Transverse colon (tissue), 4 donors: Measurements from ENCODE around the gene TARS2. TPM values are rescaled to one million over a fixed set of nuclear protein-coding genes. Genes with fewer than 3 reads are reported as not detected.

Source experiments
- DNase-seq: peaks from one replicate; pipeline ENCODE4 v3.0.0-alpha.2; 2019
- H3K27ac ChIP-seq, 4 donors: fragments of 200-600 bp; sonication (generic); 2 replicates each; pipeline ENCODE4 v1.5.1; 2016 to 2018; ENCODE audit warnings: inconsistent platforms in 4 of 4
- H3K27me3 ChIP-seq: fragments of 200-600 bp; sonication (generic); 2 replicates; pipeline ENCODE4 v1.5.1; 2017; ENCODE audit warnings: inconsistent platforms
- H3K36me3 ChIP-seq, 4 donors: fragments of 200-600 bp; sonication (generic); 2 replicates each; pipeline ENCODE4 v1.5.1; 2017 to 2019; ENCODE audit warnings: inconsistent platforms in 4 of 4
- H3K4me1 ChIP-seq, 4 donors: fragments of 200-600 bp; sonication (generic); 2 replicates each; pipeline ENCODE4 v1.5.1; 2017 to 2020; ENCODE audit warnings: inconsistent platforms in 4 of 4
- H3K4me3 ChIP-seq, 4 donors: fragments of 200-600 bp; sonication (generic); 1 replicate in 1 of 4; 2 replicates in 3 of 4; pipeline versions ENCODE4 v1.5.1 to v1.6.1; 2017 to 2019; ENCODE audit warnings: inconsistent platforms in 4 of 4
- H3K9me3 ChIP-seq, 2 donors: fragments of 200-600 bp; sonication (generic); 2 replicates each; pipeline ENCODE4 v1.5.1; 2017 to 2019; ENCODE audit warnings: inconsistent platforms in 2 of 2
- EP300 ChIP-seq: sonication (generic); formaldehyde crosslinking; IDR thresholded peaks from one replicate; pipeline ENCODE4 v1.6.1; 2017; ENCODE audit warnings: antibody characterized with exemption, low read depth
- POLR2A ChIP-seq: fragments of 450-650 bp; IDR thresholded peaks from one replicate; pipeline ENCODE4 v1.6.1; 2016; ENCODE audit warnings: antibody characterized with exemption, mild to moderate bottlenecking, moderate library complexity
- POLR2AphosphoS5 ChIP-seq, 3 donors: sonication (generic); formaldehyde crosslinking; IDR thresholded peaks; one replicate each; pipeline ENCODE4 v1.6.1; 2016; ENCODE audit warnings: antibody characterized with exemption in 3 of 3
- WGBS, 2 donors: methylation state at CpG; one replicate each; pipeline ENCODE4 v1.1.5; 2018; ENCODE audit warnings: low coverage in 1 of 2; 5-methylcytosine and 5-hydroxymethylcytosine counted together
- in situ Hi-C, 4 donors: fragments of 200-750 bp; cut with MboI; loops; one replicate each; pipeline versions ENCODE4 v1.15.0 to v1.15.1; 2017; ENCODE audit warnings: low sequenced_read_pairs in 3 of 4, low pct_ligation_motif_present in 1 of 4, low pct_unique_long_range_greater_than_20kb in 1 of 4
- intact Hi-C: fragments of 100-400 bp; cut with DNase I; formaldehyde crosslinking; loops from one replicate; pipeline ENCODE4 v1.15.1; 2023; ENCODE audit warnings: low total_unique reads
- total RNA-seq, 4 donors: library from RNA; depleted of rRNA; stranded (reverse); fragments of >200 nt; gene quantifications; one replicate each; pipeline ENCODE4 v1.1.0, GENCODE V29; 2016
- TF ChIP-seq, protein P1 (sequence below), 5 experiments: fragments of 200-600 bp in 3 of 5; fragments of 450-650 bp in 2 of 5; sonication (generic) in 3 of 5; IDR thresholded peaks; 1 replicate in 2 of 5; 2 replicates in 3 of 5; pipeline ENCODE4 v1.5.1; 2016 to 2017; ENCODE audit warnings: antibody characterized with exemption in 5 of 5, inconsistent platforms in 3 of 5, mild to moderate bottlenecking in 2 of 5, moderate library complexity in 1 of 5

Gene TARS2
- total RNA-seq, 4 donors from 2014 or later, result 2.8 to 22.7 (median 9.0) TPM

DNA sequence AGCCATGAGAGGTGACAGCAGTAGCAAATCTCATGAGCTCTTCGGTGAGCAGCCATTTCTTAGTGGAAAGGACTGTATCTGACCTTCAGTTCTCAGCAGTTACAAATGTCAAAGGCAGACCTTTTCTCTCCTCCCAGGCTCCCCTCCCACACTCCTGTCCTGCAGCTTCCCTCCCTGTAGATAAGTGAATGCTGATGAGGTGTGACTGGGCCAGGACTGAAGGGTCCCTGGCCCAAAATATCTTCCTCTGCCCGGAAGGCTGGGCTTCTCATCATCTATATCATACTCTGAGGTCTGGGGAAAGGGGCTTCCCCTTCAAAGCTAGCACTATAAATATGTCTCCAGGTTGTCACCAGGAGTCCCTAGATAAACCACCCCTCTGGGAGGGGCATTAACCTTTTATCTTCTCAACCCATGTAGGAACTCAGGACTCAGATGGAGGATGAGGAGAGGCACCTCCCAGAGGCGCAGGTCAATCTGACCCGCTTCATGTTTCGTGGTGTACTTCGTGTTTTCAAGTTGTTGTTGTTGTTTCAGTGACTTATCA lies 58.3 kb downstream of the TARS2 start:
- WGBS, 2 donors, result 83 to 92% methylated on average over 6 of the region's 6 CpGs
- in situ Hi-C loops (no loop called here), intact Hi-C loops (no loop called here)
- Histone ChIP-seq H3K27me3 (peaks cover 3% of the 10 kb centered on the region), H3K27ac (no peak overlapping the region), H3K36me3 (no peaks in the 10 kb centered on the region), H3K4me1 (peaks cover 0 to 24% (median 18%) of the 10 kb centered on the region in 4 donors), H3K9me3 (no peaks in the 10 kb centered on the region), H3K4me3 (no peak overlapping the region)
- TF ChIP-seq, protein P1, sequence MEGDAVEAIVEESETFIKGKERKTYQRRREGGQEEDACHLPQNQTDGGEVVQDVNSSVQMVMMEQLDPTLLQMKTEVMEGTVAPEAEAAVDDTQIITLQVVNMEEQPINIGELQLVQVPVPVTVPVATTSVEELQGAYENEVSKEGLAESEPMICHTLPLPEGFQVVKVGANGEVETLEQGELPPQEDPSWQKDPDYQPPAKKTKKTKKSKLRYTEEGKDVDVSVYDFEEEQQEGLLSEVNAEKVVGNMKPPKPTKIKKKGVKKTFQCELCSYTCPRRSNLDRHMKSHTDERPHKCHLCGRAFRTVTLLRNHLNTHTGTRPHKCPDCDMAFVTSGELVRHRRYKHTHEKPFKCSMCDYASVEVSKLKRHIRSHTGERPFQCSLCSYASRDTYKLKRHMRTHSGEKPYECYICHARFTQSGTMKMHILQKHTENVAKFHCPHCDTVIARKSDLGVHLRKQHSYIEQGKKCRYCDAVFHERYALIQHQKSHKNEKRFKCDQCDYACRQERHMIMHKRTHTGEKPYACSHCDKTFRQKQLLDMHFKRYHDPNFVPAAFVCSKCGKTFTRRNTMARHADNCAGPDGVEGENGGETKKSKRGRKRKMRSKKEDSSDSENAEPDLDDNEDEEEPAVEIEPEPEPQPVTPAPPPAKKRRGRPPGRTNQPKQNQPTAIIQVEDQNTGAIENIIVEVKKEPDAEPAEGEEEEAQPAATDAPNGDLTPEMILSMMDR (IDR thresholded peaks at IDR 0.05), result no peak
- TF ChIP-seq EP300, result no peak
- no peak for TF ChIP-seq POLR2AphosphoS5 (IDR thresholded peaks at IDR 0.05)
- TF ChIP-seq POLR2A, result no peak
- DNase-seq, result no peak

DNA sequence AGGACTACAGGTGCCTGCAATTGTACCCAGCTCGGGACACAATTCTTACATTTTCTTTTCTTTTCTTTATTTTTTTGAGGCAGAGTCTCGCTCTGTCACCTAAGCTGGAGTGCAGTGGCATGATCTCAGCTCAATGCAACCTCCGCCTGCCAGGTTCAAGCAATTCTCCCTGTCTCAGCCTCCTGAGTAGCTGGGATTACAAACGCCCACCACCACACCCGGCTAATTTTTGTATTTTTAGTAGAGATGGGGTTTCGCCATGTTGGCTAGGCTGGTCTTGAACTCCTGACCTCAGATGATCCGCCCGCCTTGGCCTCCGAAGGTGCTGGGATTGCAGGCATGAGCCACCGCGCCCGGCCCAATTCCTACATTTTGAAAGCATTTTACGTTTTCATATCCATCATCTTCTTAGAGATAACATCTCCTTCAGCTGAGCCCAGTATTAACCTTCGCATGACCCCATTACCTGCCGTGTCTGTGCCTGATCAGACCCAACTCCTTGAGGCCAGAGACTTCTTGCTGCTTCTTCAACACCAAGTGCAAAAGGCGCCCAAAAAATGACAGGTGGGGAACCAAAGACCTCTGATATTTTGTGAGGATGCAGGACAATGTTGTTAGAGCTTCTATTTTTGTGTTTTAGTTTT lies 59.2 kb downstream of the TARS2 start:
- 89 to 95% methylated on average over 6 to 16 of the region's 16 CpGs for WGBS, 2 donors
- Histone ChIP-seq H3K4me1 (peaks cover 0 to 29% (median 22%) of the 10 kb centered on the region in 4 donors), H3K9me3 (no peaks in the 10 kb centered on the region), H3K27ac (no peak overlapping the region), H3K4me3 (no peak overlapping the region), H3K36me3 (no peaks in the 10 kb centered on the region), H3K27me3 (peaks cover 3% of the 10 kb centered on the region)
- TF ChIP-seq POLR2A, result no peak
- TF ChIP-seq, protein P1 (IDR thresholded peaks at IDR 0.05), result no peak
- TF ChIP-seq EP300, result no peak
- no peak for TF ChIP-seq POLR2AphosphoS5 (IDR thresholded peaks at IDR 0.05)
- no peak for DNase-seq
- intact Hi-C loops, result no loop called here
- in situ Hi-C loops, result no loop called here

GRCh38 chr1:150548324-150548631 lies 61.1 kb downstream of the TARS2 start:
- in situ Hi-C loops, result no loop called here
- Histone ChIP-seq H3K36me3 (no peaks in the 10 kb centered on the region), H3K4me3 (peak overlapping the region in 3 of 4 donors; percentile 49 to 65 (median 58)), H3K27me3 (peaks cover 3% of the 10 kb centered on the region), H3K4me1 (peaks cover 6 to 45% (median 37%) of the 10 kb centered on the region in 4 donors), H3K27ac (peak overlapping the region; percentile 79 to 86 (median 84)), H3K9me3 (no peaks in the 10 kb centered on the region)
- intact Hi-C loops, result no loop called here
- TF ChIP-seq, protein P1 (IDR thresholded peaks at IDR 0.05), result no peak
- no peak for TF ChIP-seq POLR2A
- no peak for TF ChIP-seq EP300
- no peak for TF ChIP-seq POLR2AphosphoS5 (IDR thresholded peaks at IDR 0.05)
- DNase-seq, result no peak
- 29 to 46% methylated on average over 2 to 4 of the region's 4 CpGs for WGBS, 2 donors

DNA sequence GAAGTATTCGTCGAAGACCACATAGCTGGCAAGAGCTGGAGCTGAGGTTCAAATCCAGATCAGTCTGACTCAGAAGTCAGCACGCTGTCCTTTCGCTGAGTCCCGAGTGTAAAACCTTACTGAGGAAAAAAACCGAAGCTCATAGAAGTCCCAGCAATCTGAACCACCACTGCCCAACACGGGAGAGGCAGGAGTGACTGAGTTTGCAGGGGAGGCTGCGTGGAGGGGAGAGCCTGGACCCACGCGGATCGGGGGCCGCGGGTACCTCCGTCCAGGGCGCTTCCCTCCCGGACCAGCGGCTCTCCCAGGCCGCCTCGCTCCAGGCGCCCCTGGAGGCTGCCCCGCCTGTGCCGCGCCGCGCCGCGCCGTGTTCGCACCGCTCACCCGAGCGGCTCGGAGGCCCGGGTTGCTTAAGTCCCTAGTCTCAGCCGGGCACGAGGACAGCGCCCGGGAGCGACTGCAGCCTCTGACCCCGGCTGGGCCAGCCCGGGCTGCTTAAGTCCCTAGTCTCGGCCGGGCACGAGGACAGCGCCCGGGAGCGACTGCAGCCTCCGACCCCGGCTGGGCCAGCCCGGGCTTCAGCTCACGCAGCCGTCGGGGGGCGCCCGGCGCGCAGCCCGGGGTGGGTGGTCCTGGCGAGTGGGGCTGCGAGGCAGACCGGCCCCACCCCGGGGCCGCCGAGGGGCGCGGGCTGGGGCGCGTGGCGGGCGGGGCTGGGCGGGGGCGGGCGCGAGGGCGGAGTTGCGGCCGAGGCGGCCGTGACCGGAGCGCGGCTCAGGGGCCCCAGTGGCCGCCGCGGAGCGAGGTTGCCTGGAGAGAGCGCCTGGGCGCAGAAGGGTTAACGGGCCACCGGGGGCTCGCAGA lies 61.6 kb downstream of the TARS2 start, which contains the start of gene ADAMTSL4:
TSS of gene ADAMTSL4 (plus strand) at position 777 of the 864 bp plus-strand sequence. CDS start 2,881 bp downstream, outside the sequence.
- no peaks in the 10 kb centered on the region for H3K36me3 ChIP-seq
- H3K27ac ChIP-seq, result peak within 1 kb of the TSS; percentile 79 to 86 (median 84)
- 0 to 17% methylated on average over 2 to 46 of the region's 91 CpGs for WGBS, 2 donors
- in situ Hi-C loops (no loop called here), intact Hi-C loops (no loop called here)
- H3K4me1 ChIP-seq, result peaks cover 6 to 45% (median 38%) of the 10 kb centered on the region in 4 donors
- TF ChIP-seq, protein P1 (IDR thresholded peaks at IDR 0.05), result peak in 2 of 5 experiments; percentile 20 to 31
- TF ChIP-seq EP300 (no peak), POLR2AphosphoS5 (IDR thresholded peaks at IDR 0.05) (peak in 2 of 3 donors; percentile 31 to 36), POLR2A (peak; percentile 14)
- peak within 1 kb of the TSS; percentile 49 to 65 (median 60) for H3K4me3 ChIP-seq
- DNase-seq, result peak; percentile 68
- H3K27me3 ChIP-seq, result peaks cover 3% of the 10 kb centered on the region
- H3K9me3 ChIP-seq, result no peaks in the 10 kb centered on the region
